ENCODE measurements around the gene PPP1R13L.
A peak's percentile ranks its signal among the peaks of the same experiment; 100 is the strongest.

The PPP1R13L gene

DNA sequence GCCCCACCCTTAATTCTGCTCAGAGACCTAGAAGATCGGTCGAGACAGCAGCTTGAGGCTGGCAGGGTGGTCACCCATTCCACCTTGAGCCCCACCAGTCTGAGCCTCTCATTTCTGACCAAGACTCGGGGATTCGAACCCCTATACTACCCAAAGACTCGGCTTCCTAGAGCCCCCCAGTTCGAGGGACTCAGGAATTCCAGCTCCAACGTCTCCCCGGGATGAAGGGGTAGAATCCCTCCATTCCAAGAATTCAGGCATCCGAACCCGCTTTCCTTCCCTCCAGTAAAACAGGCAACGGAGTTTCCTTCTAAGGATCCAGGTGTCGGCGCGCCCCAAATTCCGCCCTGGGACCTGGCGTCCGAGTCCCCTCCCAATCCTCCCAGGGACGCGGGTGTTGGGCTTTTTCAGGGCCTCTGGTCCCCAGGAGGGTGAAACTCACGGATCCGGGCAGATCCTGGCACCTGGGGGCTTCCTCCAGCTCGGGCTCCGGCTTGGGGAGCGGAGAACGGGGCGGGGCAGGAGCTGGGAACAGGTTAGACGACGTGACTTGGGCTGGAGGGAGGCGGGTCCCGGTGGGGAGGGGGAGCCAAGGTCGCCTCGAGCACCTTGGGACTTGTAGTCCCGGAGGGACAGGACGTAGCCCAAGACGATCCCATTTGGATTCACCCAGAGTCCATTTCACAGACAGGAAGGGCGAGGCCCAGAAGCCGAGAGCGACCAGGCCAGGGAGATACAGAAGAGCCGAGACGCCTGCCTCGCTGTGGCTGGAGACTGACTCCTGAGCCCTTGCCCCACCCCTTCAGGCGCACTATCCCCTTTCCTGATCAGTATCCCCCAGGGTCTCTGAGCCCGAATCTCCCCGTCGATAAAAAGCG, at the start of gene PPP1R13L:
Gene PPP1R13L, minus strand, starts transcription at position 513 of the 878 bp plus-strand sequence. CDS start 6,751 bp downstream, outside the sequence.
- Histone ChIP-seq H3K27me3 (replicated peaks) (no peaks in the 10 kb centered on the region), H3K4me3 (ENCODE audit: low read depth, low read length) (peak within 1 kb of the TSS; percentile 92), H3K36me3 (replicated peaks) (peaks cover 2% of the 10 kb centered on the region), H3K27ac (peak within 1 kb of the TSS; percentile 100)
- in situ Hi-C loops (cut with HindIII; ENCODE audit: low pct_ligation_motif_present, low sequenced_read_pairs): no loop called here
- TF ChIP-seq, protein P1, sequence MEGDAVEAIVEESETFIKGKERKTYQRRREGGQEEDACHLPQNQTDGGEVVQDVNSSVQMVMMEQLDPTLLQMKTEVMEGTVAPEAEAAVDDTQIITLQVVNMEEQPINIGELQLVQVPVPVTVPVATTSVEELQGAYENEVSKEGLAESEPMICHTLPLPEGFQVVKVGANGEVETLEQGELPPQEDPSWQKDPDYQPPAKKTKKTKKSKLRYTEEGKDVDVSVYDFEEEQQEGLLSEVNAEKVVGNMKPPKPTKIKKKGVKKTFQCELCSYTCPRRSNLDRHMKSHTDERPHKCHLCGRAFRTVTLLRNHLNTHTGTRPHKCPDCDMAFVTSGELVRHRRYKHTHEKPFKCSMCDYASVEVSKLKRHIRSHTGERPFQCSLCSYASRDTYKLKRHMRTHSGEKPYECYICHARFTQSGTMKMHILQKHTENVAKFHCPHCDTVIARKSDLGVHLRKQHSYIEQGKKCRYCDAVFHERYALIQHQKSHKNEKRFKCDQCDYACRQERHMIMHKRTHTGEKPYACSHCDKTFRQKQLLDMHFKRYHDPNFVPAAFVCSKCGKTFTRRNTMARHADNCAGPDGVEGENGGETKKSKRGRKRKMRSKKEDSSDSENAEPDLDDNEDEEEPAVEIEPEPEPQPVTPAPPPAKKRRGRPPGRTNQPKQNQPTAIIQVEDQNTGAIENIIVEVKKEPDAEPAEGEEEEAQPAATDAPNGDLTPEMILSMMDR (IDR thresholded peaks at IDR 0.05; ENCODE audit: low read depth, low read length, missing control alignments): no peak
- DNase-seq: peak; percentile 77

GRCh38 chr19:45451850-45452387, 47.0 kb upstream of the PPP1R13L start:
- TF ChIP-seq, protein P1 (IDR thresholded peaks at IDR 0.05; ENCODE audit: low read depth, low read length, missing control alignments): no peak
- in situ Hi-C loops (cut with HindIII; ENCODE audit: low pct_ligation_motif_present, low sequenced_read_pairs): no loop called here
- H3K27me3 ChIP-seq (replicated peaks): no peaks in the 10 kb centered on the region
- H3K4me3 ChIP-seq (ENCODE audit: low read depth, low read length): peak overlapping the region; percentile 75
- H3K36me3 ChIP-seq (replicated peaks): no peaks in the 10 kb centered on the region
- DNase-seq: no peak
- peak overlapping the region; percentile 96 for H3K27ac ChIP-seq

DNA sequence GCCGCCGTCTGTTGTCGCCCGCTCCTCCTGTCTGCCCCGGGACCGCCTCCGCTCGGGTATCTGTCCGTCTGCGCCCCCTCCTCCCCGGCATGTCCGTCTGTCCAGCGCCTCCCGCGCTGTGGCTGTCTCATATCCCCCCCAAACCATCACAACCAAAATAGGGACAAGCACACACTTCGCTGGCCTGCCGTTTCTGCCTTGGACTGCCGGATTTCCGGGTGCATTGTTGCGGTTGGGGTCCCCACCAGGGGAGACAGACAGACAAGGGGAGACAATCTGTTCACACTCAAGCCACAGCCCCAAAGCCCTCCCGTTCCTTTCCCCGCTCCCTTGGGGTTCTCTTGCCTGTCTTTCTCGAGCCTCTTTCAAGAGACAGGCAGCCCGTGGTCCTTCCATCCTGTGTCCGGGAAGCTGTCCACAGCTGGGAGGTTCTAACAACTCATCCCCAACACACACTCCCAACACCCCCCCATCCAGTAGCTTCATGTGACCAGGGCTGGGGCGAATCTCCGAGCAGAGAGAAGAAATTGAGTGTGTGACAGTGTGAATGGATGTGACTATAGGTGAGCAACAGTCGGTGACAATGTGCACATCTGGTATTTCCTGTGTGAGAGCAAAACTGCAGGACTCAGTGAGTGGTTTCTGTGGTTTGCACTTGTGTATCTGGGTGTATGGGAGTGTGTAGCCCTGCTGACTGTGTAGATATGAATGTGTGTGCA, 46.4 kb upstream of the PPP1R13L start:
- in situ Hi-C loops (cut with HindIII; ENCODE audit: low pct_ligation_motif_present, low sequenced_read_pairs): no loop called here
- H3K27me3 ChIP-seq (replicated peaks): no peaks in the 10 kb centered on the region
- TF ChIP-seq, protein P1 (IDR thresholded peaks at IDR 0.05; ENCODE audit: low read depth, low read length, missing control alignments): no peak
- H3K36me3 ChIP-seq (replicated peaks): no peaks in the 10 kb centered on the region
- H3K4me3 ChIP-seq (ENCODE audit: low read depth, low read length): peak overlapping the region; percentile 75
- peak; percentile 86 for DNase-seq
- H3K27ac ChIP-seq: peak overlapping the region; percentile 96

DNA sequence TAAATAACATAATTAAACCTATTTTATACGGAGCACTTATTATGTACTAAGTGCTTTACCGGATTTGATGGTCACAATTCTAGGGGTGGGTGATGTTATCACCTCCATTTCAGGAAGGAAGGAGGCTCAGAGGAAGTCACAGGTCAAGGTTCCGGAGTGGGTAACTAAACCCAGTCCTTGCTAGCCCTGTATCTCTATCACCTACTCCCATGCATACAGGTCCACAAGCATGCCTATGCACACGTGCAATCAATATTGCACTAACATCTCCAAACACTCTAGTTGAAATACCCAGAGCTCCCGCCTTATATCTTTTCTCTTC, 45.1 kb upstream of the PPP1R13L start:
- in situ Hi-C loops (cut with HindIII; ENCODE audit: low pct_ligation_motif_present, low sequenced_read_pairs): no loop called here
- no peak for DNase-seq
- Histone ChIP-seq H3K36me3 (replicated peaks) (no peaks in the 10 kb centered on the region), H3K27ac (peak overlapping the region; percentile 96), H3K27me3 (replicated peaks) (no peaks in the 10 kb centered on the region), H3K4me3 (ENCODE audit: low read depth, low read length) (peak overlapping the region; percentile 59)
- TF ChIP-seq, protein P1 (IDR thresholded peaks at IDR 0.05; ENCODE audit: low read depth, low read length, missing control alignments): no peak

DNA sequence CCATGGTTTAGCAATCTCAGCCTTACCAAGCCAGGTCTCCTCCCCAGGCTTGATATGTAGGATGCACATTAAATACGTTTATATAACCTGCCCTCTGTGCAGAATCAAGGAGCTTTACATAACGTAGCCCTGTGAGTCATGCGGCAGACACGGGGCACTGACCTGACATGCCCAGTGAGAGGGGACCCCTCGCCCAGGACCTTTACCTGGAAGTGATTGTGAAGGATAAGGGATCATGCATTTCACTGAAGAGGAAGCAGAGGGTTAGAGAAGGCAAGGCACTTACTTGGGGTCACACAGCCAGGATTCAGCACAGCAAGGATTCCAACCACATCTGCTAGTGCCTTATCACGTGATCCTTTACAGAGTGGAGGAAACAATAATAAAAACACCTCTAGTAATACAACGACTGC, 44.0 kb upstream of the PPP1R13L start:
- in situ Hi-C loops (cut with HindIII; ENCODE audit: low pct_ligation_motif_present, low sequenced_read_pairs): no loop called here
- Histone ChIP-seq H3K27me3 (replicated peaks) (no peaks in the 10 kb centered on the region), H3K4me3 (ENCODE audit: low read depth, low read length) (no peak overlapping the region), H3K36me3 (replicated peaks) (no peaks in the 10 kb centered on the region), H3K27ac (peak overlapping the region; percentile 16)
- TF ChIP-seq, protein P1 (IDR thresholded peaks at IDR 0.05; ENCODE audit: low read depth, low read length, missing control alignments): no peak
- DNase-seq: no peak
